HCT116 (cell line): ENCODE data around the gene XPA. TPM values are rescaled to one million over a fixed set of nuclear protein-coding genes. Genes with fewer than 3 reads are reported as not detected.

Experiments used
- ATAC-seq: fragments of 200-7000 bp; cut with Tn5 transposase; 2 replicates; pipeline ENCODE4 v1.9.1; 2020; ENCODE audit warnings: mild to moderate bottlenecking, moderate library complexity
- Bru-seq: library from RNA; stranded (reverse); fragments of 400-500 nt; gene quantifications from one replicate; lab custom pipeline; 2021; lab: Mats Ljungman, UMichigan
- BruChase-seq, 2 experiments: library from RNA; stranded (reverse); fragments of 400-500 nt; gene quantifications; one replicate each; lab custom pipeline; 2021; lab: Mats Ljungman, UMichigan
- BruUV-seq: library from RNA; stranded (reverse); fragments of 400-500 nt; replicated peaks from 2 replicates; lab custom pipeline; 2021; lab: Mats Ljungman, UMichigan
- CTCF ChIA-PET: fragments of 300-600 bp; sonication (Branson Sonifier 250); formaldehyde crosslinking; loops from one replicate; lab custom pipeline; 2021; ENCODE audit warnings: antibody characterized with exemption; lab: Charles Lee
- POLR2A ChIA-PET: fragments of 300-600, 350-600 bp; sonication (Branson Sonifier 250); formaldehyde crosslinking; loops from one replicate; lab custom pipeline; 2021; ENCODE audit warnings: antibody characterized with exemption; lab: Charles Lee
- RAD21 ChIA-PET, 2 experiments: fragments of 300-600 bp; sonication (Branson Sonifier 250); formaldehyde crosslinking; loops; one replicate each; lab custom pipeline; 2023; ENCODE audit warnings: low total read pairs in 2 of 2; ENCODE audit not compliant: uncharacterized antibody in 2 of 2, unreplicated experiment in 2 of 2, low non-redundant PET in 1 of 2; lab: Charles Lee
- DNase-seq: peaks from one replicate; pipeline ENCODE4 v3.0.0-alpha.2; 2010; ENCODE audit warnings: low read depth, low spot score
- H2AFZ ChIP-seq: fragments of 200-600 bp; shearing (Covaris generic), sonication (generic); 2 replicates; pipeline ENCODE4 v1.6.1; 2017; ENCODE audit warnings: low read depth, mixed run types, mixed read lengths, antibody characterized with exemption, low read length; ENCODE audit not compliant: poor library complexity, severe bottlenecking
- H3K27ac ChIP-seq: 2 replicates; pipeline ENCODE4 v1.5.1; 2012; ENCODE audit warnings: low read depth, low read length
- H3K27me3 ChIP-seq: fragments of 200-600 bp; sonication (generic); 2 replicates; pipeline ENCODE4 v1.6.1; 2016; ENCODE audit warnings: mixed run types, low read length, mixed read lengths; ENCODE audit not compliant: insufficient read depth
- H3K36me3 ChIP-seq, 2 experiments: fragments of 200-500 bp in 1 of 2; fragments of 200-600 bp in 1 of 2; sonication (Bioruptor generic) in 1 of 2; sonication (generic) in 1 of 2; 2 replicates each; pipeline versions ENCODE4 v1.5.1 to v1.6.1; 2014 to 2016; ENCODE audit warnings: low read length in 2 of 2, inconsistent platforms in 1 of 2, mixed read lengths in 1 of 2, mixed run types in 1 of 2; ENCODE audit not compliant: insufficient read depth in 2 of 2, control insufficient read depth in 1 of 2
- H3K4me1 ChIP-seq, 2 experiments: fragments of 200-600 bp in 1 of 2; sonication (generic) in 1 of 2; 2 replicates each; pipeline versions ENCODE4 v1.5.1 to v1.6.1; 2012 to 2017; ENCODE audit warnings: low read length in 2 of 2, inconsistent platforms in 1 of 2, mild to moderate bottlenecking in 1 of 2, mixed read lengths in 1 of 2, mixed run types in 1 of 2, moderate library complexity in 1 of 2; ENCODE audit not compliant: insufficient read depth in 2 of 2, control insufficient read depth in 1 of 2
- H3K4me2 ChIP-seq: fragments of 200-600 bp; sonication (generic); 2 replicates; pipeline ENCODE4 v1.6.1; 2017; ENCODE audit warnings: mixed run types, low read length, mixed read lengths
- H3K4me3 ChIP-seq, 2 experiments: fragments of 200-600 bp in 1 of 2; sonication (generic) in 1 of 2; replicated peaks in 1 of 2; 2 replicates each; pipeline ENCODE4 v1.5.1; 2011 to 2016; ENCODE audit warnings: low read length in 2 of 2, control low read depth in 1 of 2, low read depth in 1 of 2, mild to moderate bottlenecking in 1 of 2, mixed read lengths in 1 of 2, mixed run types in 1 of 2
- H3K79me2 ChIP-seq: fragments of 200-600 bp; sonication (generic); 2 replicates; pipeline ENCODE4 v1.6.1; 2017; ENCODE audit warnings: mild to moderate bottlenecking, mixed run types, low read length, moderate library complexity, mixed read lengths; ENCODE audit not compliant: insufficient read depth
- H3K9ac ChIP-seq: fragments of 200-600 bp; sonication (generic); 2 replicates; pipeline ENCODE4 v1.6.1; 2016; ENCODE audit warnings: low read length, mixed read lengths
- H3K9me2 ChIP-seq: fragments of 200-600 bp; sonication (generic), shearing (Covaris generic); 2 replicates; pipeline ENCODE4 v1.6.1; 2017; ENCODE audit warnings: mixed run types, mild to moderate bottlenecking, moderate library complexity; ENCODE audit not compliant: insufficient read depth
- H3K9me3 ChIP-seq, 2 experiments: fragments of 200-500 bp in 1 of 2; fragments of 200-600 bp in 1 of 2; sonication (Bioruptor generic) in 1 of 2; sonication (generic) in 1 of 2; 2 replicates each; pipeline ENCODE4 v1.6.1; 2014 to 2017; ENCODE audit warnings: low read length in 2 of 2, mixed read lengths in 2 of 2, inconsistent platforms in 1 of 2, low read depth in 1 of 2, mild to moderate bottlenecking in 1 of 2, mixed run types in 1 of 2, moderate library complexity in 1 of 2; ENCODE audit not compliant: control insufficient read depth in 1 of 2, insufficient read depth in 1 of 2
- H4K20me1 ChIP-seq: fragments of 200-600 bp; sonication (generic), shearing (Covaris generic); 2 replicates; pipeline ENCODE4 v1.6.1; 2017; ENCODE audit warnings: mixed run types, mild to moderate bottlenecking, moderate library complexity; ENCODE audit not compliant: insufficient read depth
- CBX3 ChIP-seq: IDR thresholded peaks from 2 replicates; pipeline ENCODE4 v1.6.1; 2012; ENCODE audit warnings: low read depth
- CEBPB ChIP-seq: IDR thresholded peaks from 2 replicates; pipeline ENCODE4 v1.6.1; 2012; ENCODE audit warnings: low read depth
- ELF1 ChIP-seq: IDR thresholded peaks from 2 replicates; pipeline ENCODE4 v1.6.1; 2012; ENCODE audit warnings: low read depth, borderline replicate concordance
- EZH2 ChIP-seq: fragments of 200-600 bp; sonication (generic); IDR thresholded peaks from 2 replicates; pipeline ENCODE4 v1.6.1; 2017; ENCODE audit warnings: antibody characterized with exemption, mixed run types
- EZH2phosphoT487 ChIP-seq: fragments of 200-600 bp; IDR thresholded peaks from 2 replicates; pipeline ENCODE4 v1.6.1; 2018; ENCODE audit warnings: antibody characterized with exemption, borderline replicate concordance
- FOSL1 ChIP-seq: IDR thresholded peaks from 2 replicates; pipeline ENCODE4 v1.6.1; 2012; ENCODE audit warnings: low read depth
- JUND ChIP-seq: IDR thresholded peaks from 2 replicates; pipeline ENCODE4 v1.6.1; 2012
- POLR2AphosphoS5 ChIP-seq: IDR thresholded peaks from 2 replicates; pipeline ENCODE4 v1.6.1; 2011; ENCODE audit warnings: mild to moderate bottlenecking, low read depth, low read length, moderate library complexity
- RAD21 ChIP-seq: IDR thresholded peaks from 2 replicates; pipeline ENCODE4 v1.6.1; 2012; ENCODE audit warnings: low read depth, mild to moderate bottlenecking
- SIN3A ChIP-seq: IDR thresholded peaks from 2 replicates; pipeline ENCODE4 v1.6.1; 2012; ENCODE audit warnings: low read depth
- SP1 ChIP-seq: IDR thresholded peaks from 2 replicates; pipeline ENCODE4 v1.6.1; 2012; ENCODE audit warnings: low read depth
- SRF ChIP-seq: IDR thresholded peaks from 2 replicates; pipeline ENCODE4 v1.6.1; 2012; ENCODE audit warnings: low read depth
- TCF7L2 ChIP-seq: IDR thresholded peaks from 2 replicates; pipeline ENCODE4 v1.7.0; 2011; ENCODE audit warnings: borderline replicate concordance, inconsistent platforms; ENCODE audit not compliant: insufficient read depth, insufficient read length; ENCODE audit errors: extremely low read depth
- YY1 ChIP-seq: IDR thresholded peaks from 2 replicates; pipeline ENCODE4 v1.6.1; 2011; ENCODE audit warnings: low read length, low read depth, moderate library complexity, mild to moderate bottlenecking; ENCODE audit not compliant: insufficient replicate concordance; ENCODE audit errors: extremely low read depth
- ZFX ChIP-seq: fragments of 450-650 bp; IDR thresholded peaks from 2 replicates; pipeline ENCODE4 v1.6.1; 2017
- ZNF274 ChIP-seq: fragments of 200-500 bp; sonication (Bioruptor generic); IDR thresholded peaks from 2 replicates; pipeline ENCODE4 v1.6.1; 2014; ENCODE audit warnings: mild to moderate bottlenecking, low read depth, low read length, inconsistent platforms
- intact Hi-C: fragments of 100-400 bp; cut with micrococcal nuclease; formaldehyde crosslinking; loops from 2 replicates; pipeline ENCODE4 v1.10.0; 2022
- long read RNA-seq: library from polyadenylated mRNA; unstranded; transcript quantifications from one replicate; pipeline ENCODE4 v2.0.0, GENCODE V29; 2021; ENCODE audit not compliant: unreplicated experiment
- polyA plus RNA-seq: library from polyadenylated mRNA; unstranded; fragments of >200 nt; gene quantifications from 2 replicates; pipeline ENCODE4 v1.2.1, GENCODE V29; 2012; ENCODE audit warnings: missing spikeins
- total RNA-seq: library from RNA; stranded (reverse); gene quantifications from one replicate; pipeline ENCODE4 v1.2.1, GENCODE V29; 2021; ENCODE audit not compliant: unreplicated experiment
- TF ChIP-seq, protein P1 (sequence below): IDR thresholded peaks from 2 replicates; pipeline ENCODE4 v1.6.1; 2012; ENCODE audit warnings: low read depth
- TF ChIP-seq, protein P2 (sequence below), 3 experiments: fragments of 200-600 bp in 1 of 3; sonication (generic) in 1 of 3; IDR thresholded peaks in 2 of 3; conservative IDR thresholded peaks in 1 of 3; 2 replicates each; pipeline ENCODE4 v1.5.1; 2012 to 2017; ENCODE audit warnings: low read depth in 2 of 3, low read length in 2 of 3, antibody characterized with exemption in 1 of 3, borderline replicate concordance in 1 of 3, control low read depth in 1 of 3, mild to moderate bottlenecking in 1 of 3, mixed read lengths in 1 of 3, mixed run types in 1 of 3, moderate library complexity in 1 of 3; ENCODE audit not compliant: insufficient read depth in 1 of 3

Gene XPA
- total RNA-seq (9.3 TPM), Bru-seq, nascent RNA (percentile 78 among the genes with signal in this experiment), BruChase-seq, experiment 1, labeled RNA remaining after a 6-hour chase (percentile 61 among the genes with signal in this experiment), BruChase-seq, experiment 2, labeled RNA remaining after a 2-hour chase (percentile 66 among the genes with signal in this experiment)
- polyA plus RNA-seq = 4.2 and 6.1 TPM in 2 replicates
- long read RNA-seq, transcript XPA-201 (6 exons, 1,417 nt) = major isoform, 18 of 30 reads
- long read RNA-seq, partial matches to known transcripts = 2 of 30 reads
- long read RNA-seq, other reads (novel, unspliced or antisense) = 10 of 30 reads

DNA sequence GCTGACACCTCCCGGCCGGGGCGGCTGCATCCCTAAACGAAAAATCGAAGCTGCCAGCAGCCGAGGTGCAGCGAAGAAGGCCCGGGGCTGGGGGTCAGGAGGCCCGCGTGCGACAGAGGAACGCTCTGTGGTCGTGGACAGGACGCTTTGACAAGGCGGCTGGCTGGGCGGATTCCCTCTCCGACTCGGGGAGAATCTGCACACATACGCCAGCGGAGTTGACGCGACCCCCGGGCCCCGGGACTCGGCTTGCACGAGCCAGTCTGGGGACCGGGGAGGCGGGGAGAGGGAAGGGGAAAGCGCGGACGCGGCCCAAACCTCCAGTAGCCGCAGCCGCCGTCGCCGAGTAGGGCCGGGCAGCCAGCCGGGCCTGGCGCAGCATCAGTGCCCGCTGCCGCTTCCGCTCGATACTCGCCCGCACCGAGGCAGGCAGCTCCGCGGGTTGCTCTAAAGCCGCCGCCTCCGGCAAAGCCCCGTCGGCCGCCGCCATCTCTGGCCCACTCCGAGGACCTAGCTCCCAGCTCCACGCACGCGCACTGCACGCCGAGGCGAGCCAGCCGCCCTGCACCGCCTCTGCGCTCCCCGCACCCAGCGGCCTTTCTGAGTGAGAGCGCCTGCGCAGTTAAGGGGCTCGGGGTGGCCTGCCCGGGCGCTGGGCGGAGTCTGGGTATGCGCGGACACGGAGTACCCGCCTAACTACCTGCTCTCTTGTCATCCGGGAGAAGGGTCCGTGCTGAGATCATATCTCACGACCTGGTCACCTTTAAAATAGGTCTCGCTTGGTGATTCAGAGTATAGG is at the start of gene XPA:
Gene XPA (minus strand): TSS at position 538 of the 799 bp plus-strand sequence. CDS start 48 bp downstream, at position 490.
- CTCF ChIA-PET = interaction anchor here (1.0 to 1.5 kb wide), 4 partner anchors 16 to 227 kb away, joined by 3 to 5 read pairs (median 3); no protein-coding TSS in a partner anchor
- peak; percentile 64 for TF ChIP-seq SIN3A
- TF ChIP-seq YY1 = peak; percentile 77
- no peak for TF ChIP-seq SP1
- TF ChIP-seq, protein P1, sequence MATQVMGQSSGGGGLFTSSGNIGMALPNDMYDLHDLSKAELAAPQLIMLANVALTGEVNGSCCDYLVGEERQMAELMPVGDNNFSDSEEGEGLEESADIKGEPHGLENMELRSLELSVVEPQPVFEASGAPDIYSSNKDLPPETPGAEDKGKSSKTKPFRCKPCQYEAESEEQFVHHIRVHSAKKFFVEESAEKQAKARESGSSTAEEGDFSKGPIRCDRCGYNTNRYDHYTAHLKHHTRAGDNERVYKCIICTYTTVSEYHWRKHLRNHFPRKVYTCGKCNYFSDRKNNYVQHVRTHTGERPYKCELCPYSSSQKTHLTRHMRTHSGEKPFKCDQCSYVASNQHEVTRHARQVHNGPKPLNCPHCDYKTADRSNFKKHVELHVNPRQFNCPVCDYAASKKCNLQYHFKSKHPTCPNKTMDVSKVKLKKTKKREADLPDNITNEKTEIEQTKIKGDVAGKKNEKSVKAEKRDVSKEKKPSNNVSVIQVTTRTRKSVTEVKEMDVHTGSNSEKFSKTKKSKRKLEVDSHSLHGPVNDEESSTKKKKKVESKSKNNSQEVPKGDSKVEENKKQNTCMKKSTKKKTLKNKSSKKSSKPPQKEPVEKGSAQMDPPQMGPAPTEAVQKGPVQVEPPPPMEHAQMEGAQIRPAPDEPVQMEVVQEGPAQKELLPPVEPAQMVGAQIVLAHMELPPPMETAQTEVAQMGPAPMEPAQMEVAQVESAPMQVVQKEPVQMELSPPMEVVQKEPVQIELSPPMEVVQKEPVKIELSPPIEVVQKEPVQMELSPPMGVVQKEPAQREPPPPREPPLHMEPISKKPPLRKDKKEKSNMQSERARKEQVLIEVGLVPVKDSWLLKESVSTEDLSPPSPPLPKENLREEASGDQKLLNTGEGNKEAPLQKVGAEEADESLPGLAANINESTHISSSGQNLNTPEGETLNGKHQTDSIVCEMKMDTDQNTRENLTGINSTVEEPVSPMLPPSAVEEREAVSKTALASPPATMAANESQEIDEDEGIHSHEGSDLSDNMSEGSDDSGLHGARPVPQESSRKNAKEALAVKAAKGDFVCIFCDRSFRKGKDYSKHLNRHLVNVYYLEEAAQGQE = no peak
- TF ChIP-seq POLR2AphosphoS5 = peak; percentile 92
- TF ChIP-seq EZH2phosphoT487 = no peak
- peak; percentile 22 for TF ChIP-seq TCF7L2
- no peak for TF ChIP-seq EZH2
- TF ChIP-seq FOSL1 = no peak
- TF ChIP-seq ELF1 = no peak
- TF ChIP-seq JUND = peak; percentile 14; the same call in 1 of the 2 replicates
- TF ChIP-seq ZNF274 = no peak
- TF ChIP-seq SRF = no peak
- TF ChIP-seq, protein P2, sequence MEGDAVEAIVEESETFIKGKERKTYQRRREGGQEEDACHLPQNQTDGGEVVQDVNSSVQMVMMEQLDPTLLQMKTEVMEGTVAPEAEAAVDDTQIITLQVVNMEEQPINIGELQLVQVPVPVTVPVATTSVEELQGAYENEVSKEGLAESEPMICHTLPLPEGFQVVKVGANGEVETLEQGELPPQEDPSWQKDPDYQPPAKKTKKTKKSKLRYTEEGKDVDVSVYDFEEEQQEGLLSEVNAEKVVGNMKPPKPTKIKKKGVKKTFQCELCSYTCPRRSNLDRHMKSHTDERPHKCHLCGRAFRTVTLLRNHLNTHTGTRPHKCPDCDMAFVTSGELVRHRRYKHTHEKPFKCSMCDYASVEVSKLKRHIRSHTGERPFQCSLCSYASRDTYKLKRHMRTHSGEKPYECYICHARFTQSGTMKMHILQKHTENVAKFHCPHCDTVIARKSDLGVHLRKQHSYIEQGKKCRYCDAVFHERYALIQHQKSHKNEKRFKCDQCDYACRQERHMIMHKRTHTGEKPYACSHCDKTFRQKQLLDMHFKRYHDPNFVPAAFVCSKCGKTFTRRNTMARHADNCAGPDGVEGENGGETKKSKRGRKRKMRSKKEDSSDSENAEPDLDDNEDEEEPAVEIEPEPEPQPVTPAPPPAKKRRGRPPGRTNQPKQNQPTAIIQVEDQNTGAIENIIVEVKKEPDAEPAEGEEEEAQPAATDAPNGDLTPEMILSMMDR (IDR thresholded peaks at IDR 0.05 in 2 of 3, conservative IDR thresholded peaks at IDR 0.05 in 1 of 3; ENCODE audit: borderline replicate concordance in 1 of 3, insufficient read depth in 1 of 3, low read depth in 2 of 3, low read length in 2 of 3) = no peak
- no peak for TF ChIP-seq CEBPB
- no peak for TF ChIP-seq CBX3
- no peak for TF ChIP-seq RAD21
- TF ChIP-seq ZFX = peak; percentile 96

More for the DNA sequence above, at the start of gene XPA:
- Histone ChIP-seq H3K9me3 (no peaks in the 10 kb centered on the region), H3K4me3 (peak within 1 kb of the TSS; percentile 78 to 95), H3K4me2 (peak within 1 kb of the TSS; percentile 99), H3K9ac (peak within 1 kb of the TSS; percentile 86), H3K4me1 (peaks cover 18 to 32% of the 10 kb centered on the region in 2 experiments), H3K9me2 (no peaks in the 10 kb centered on the region), H3K27ac (peak within 1 kb of the TSS; percentile 63), H3K27me3 (no peaks in the 10 kb centered on the region), H4K20me1 (no peaks in the 10 kb centered on the region), H2AFZ (peak within 1 kb of the TSS; percentile 81), H3K79me2 (peaks cover 33% of the 10 kb centered on the region), H3K36me3 (no peaks in the 10 kb centered on the region)
- no TSS peak for BruUV-seq
- POLR2A ChIA-PET = interaction anchor here (0.9 to 1.1 kb wide), 2 partner anchors 9 to 64 kb away, joined by 3 to 4 read pairs; partner anchors contain the start of genes NCBP1 and TSTD2
- DNase-seq (peak; percentile 87), ATAC-seq (peak; percentile 98)
- intact Hi-C loops = loop anchor here (1.0 kb wide), 1 partner anchor 64 kb away; the partner anchor contains the start of genes NCBP1 and TSTD2
- RAD21 ChIA-PET = no interaction called here
